ENCODE measurements around the gene GLRX3. TPM values are rescaled to one million over a fixed set of nuclear protein-coding genes. Genes with fewer than 3 reads are reported as not detected.

The GLRX3 gene
- total and polyA plus RNA-seq, 2 of the 13 experiments (the other 11 are each of a cell fraction or from before 2014, with no cell fraction given): 91.4 to 135 TPM

GRCh38 chr10:130194194-130194990 is 58.2 kb downstream of the GLRX3 start:
- no peak for FAIRE-seq
- Histone ChIP-seq H3K4me3 (replicated peaks in 1 of 3; ENCODE audit: insufficient read depth in 1 of 3, low read depth in 2 of 3, low read length in 3 of 3) (no peak overlapping the region), H2AFZ (ENCODE audit: low read length) (no peak overlapping the region), H3K4me2 (ENCODE audit: low read depth, low read length) (no peak overlapping the region), H3K27ac (ENCODE audit: extremely low read length, insufficient read depth, low read length) (no peak overlapping the region), H3K36me3 (replicated peaks in 1 of 2; ENCODE audit: control insufficient read depth in 1 of 2, insufficient read depth in 2 of 2, low read length in 2 of 2) (no peaks in the 10 kb centered on the region), H3K79me2 (ENCODE audit: insufficient read depth, low read length) (no peaks in the 10 kb centered on the region), H3K27me3 (ENCODE audit: control insufficient read depth in 1 of 2, insufficient read depth in 2 of 2, low read length in 2 of 2) (no peaks in the 10 kb centered on the region), H3K9ac (ENCODE audit: insufficient read depth, low read depth, low read length) (no peak overlapping the region), H4K20me1 (ENCODE audit: insufficient read depth, low read length) (no peaks in the 10 kb centered on the region), H3K4me1 (ENCODE audit: insufficient read depth, low read length) (no peaks in the 10 kb centered on the region), H3K9me3 (ENCODE audit: low read length) (no peaks in the 10 kb centered on the region)
- BruUV-seq (replicated peaks): no TSS peak
- ATAC-seq: no peak
- ChIA-PET CTCF (ENCODE audit: low intra/inter-chr PET ratio, low total read pairs) (no interaction called here), POLR2A (no interaction called here)
- DNase-seq (ENCODE audit: low spot score): no peak
- in situ Hi-C loops (cut with HindIII; ENCODE audit: extremely low pct_ligation_motif_present, low pct_unique_long_range_greater_than_20kb): loop anchor here (25.0 kb wide), 1 partner anchor 1693 kb away; no protein-coding TSS in a partner anchor
- TF ChIP-seq SRY (CRISPR knock-in tag; IDR thresholded peaks at IDR 0.05) (no peak), ZBTB49 (CRISPR knock-in tag; IDR thresholded peaks at IDR 0.05; ENCODE audit: borderline replicate concordance) (no peak), ZNF605 (CRISPR knock-in tag; IDR thresholded peaks at IDR 0.05) (no peak), RFX5 (IDR thresholded peaks at IDR 0.05; ENCODE audit: low read depth, low read length) (no peak), HMGXB3 (CRISPR knock-in tag; IDR thresholded peaks at IDR 0.05; ENCODE audit: borderline replicate concordance) (no peak), ZNF530 (CRISPR knock-in tag; IDR thresholded peaks at IDR 0.05; ENCODE audit: low read depth) (no peak), ZMYM2 (CRISPR knock-in tag; IDR thresholded peaks at IDR 0.05) (no peak), TMF1 (CRISPR knock-in tag; IDR thresholded peaks at IDR 0.05; ENCODE audit: low read depth) (no peak), ISL2 (CRISPR knock-in tag; IDR thresholded peaks at IDR 0.05) (no peak), ZBTB26 (CRISPR knock-in tag; IDR thresholded peaks at IDR 0.05; ENCODE audit: borderline replicate concordance) (no peak), ZNF234 (CRISPR knock-in tag; conservative IDR thresholded peaks at IDR 0.05) (no peak), ZNF547 (CRISPR knock-in tag; IDR thresholded peaks at IDR 0.05) (no peak), SETDB1 (CRISPR knock-in tag; IDR thresholded peaks at IDR 0.05; ENCODE audit: borderline replicate concordance) (no peak), ZNF564 (CRISPR knock-in tag; IDR thresholded peaks at IDR 0.05) (no peak), SMC3 (IDR thresholded peaks at IDR 0.05; ENCODE audit: low read length) (no peak), RBAK (CRISPR knock-in tag; IDR thresholded peaks at IDR 0.05) (no peak), SMAD3 (CRISPR knock-in tag; IDR thresholded peaks at IDR 0.05) (no peak)
- 80% methylated on average over 21 of the region's 21 CpGs for WGBS (ENCODE audit: low lambda C conversion rate)
- intact Hi-C loops (cut with micrococcal nuclease; ENCODE audit: unreplicated experiment): no loop called here

Data from HepG2 (cell line).